Measurements from ENCODE around the gene ARMH4. TPM values are rescaled to one million over a fixed set of nuclear protein-coding genes. Genes with fewer than 3 reads are reported as not detected.

The ARMH4 gene
- polyA plus RNA-seq, 1 donor (not counting 4 experiments of a cell fraction or from before 2014, with no cell fraction given): 0.56 TPM

DNA sequence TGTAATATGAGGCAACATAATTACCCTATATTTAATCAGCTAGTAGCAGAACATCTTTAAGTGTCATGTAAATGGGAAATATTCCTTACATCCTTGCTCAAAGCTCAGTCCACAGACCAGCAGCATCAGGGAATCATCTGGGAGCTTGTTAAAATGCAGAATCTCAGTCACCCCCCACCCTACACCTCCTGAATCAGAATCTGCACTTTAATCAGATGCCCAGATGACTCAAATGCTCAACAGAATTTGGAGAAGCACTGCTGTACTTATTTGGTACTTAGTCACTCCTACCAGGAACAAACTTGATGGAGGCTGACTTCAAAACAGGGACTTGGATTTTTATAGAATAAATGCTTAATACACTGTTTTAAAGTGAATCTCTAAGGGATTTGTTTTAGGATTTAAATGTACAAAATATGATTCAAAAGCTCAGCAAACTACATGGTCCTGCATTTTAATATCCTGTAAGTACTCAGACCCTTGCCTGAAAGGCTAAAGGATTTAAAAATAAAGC is 96.5 kb downstream of the ARMH4 start:
- TF ChIP-seq EZH2 (IDR thresholded peaks at IDR 0.05; ENCODE audit: low read length): no peak
- TF ChIP-seq CTCF (optimal IDR thresholded peaks at IDR 0.05 in 1 of 3, IDR thresholded peaks at IDR 0.05 in 1 of 3, conservative IDR thresholded peaks at IDR 0.05 in 1 of 3; ENCODE audit: extremely low read depth in 1 of 3, insufficient read depth in 2 of 3, low read length in 3 of 3): no peak
- H3K4me3 ChIP-seq (ENCODE audit: control insufficient read depth in 2 of 3, extremely low read depth in 1 of 3, insufficient read depth in 2 of 3, low read depth in 1 of 3, low read length in 3 of 3): no peak overlapping the region
- no peak for DNase-seq (ENCODE audit: low read depth, low spot score)
- no peaks in the 10 kb centered on the region for H3K9me1 ChIP-seq (ENCODE audit: control insufficient read depth, extremely low read depth, insufficient read depth, low read length)
- no peaks in the 10 kb centered on the region for H3K79me2 ChIP-seq (ENCODE audit: control insufficient read depth, insufficient read depth, low read length)
- no peak overlapping the region for H3K9ac ChIP-seq (ENCODE audit: control insufficient read depth, extremely low read depth, insufficient read depth, low read length)
- dilution Hi-C loops (cut with MboI; ENCODE audit: extremely low pct_ligation_motif_present, low sequenced_read_pairs): no loop called here
- no peak overlapping the region for H2AFZ ChIP-seq (ENCODE audit: control insufficient read depth, low read length)
- FAIRE-seq: no peak
- H3K9me3 ChIP-seq (ENCODE audit: control insufficient read depth, low read depth, low read length): no peaks in the 10 kb centered on the region
- no peak overlapping the region for H3K27ac ChIP-seq (ENCODE audit: control insufficient read depth, insufficient read depth, low read length)
- H3K27me3 ChIP-seq (ENCODE audit: control insufficient read depth, extremely low read depth, insufficient read depth, low read length): peaks cover 4% of the 10 kb centered on the region
- H3K36me3 ChIP-seq (ENCODE audit: control insufficient read depth in 2 of 2, extremely low read depth in 1 of 2, insufficient read depth in 2 of 2, low read length in 2 of 2): no peaks in the 10 kb centered on the region
- no peak overlapping the region for H3K4me2 ChIP-seq (ENCODE audit: control insufficient read depth, extremely low read depth, insufficient read depth, low read depth, low read length)
- H4K20me1 ChIP-seq (ENCODE audit: control insufficient read depth, extremely low read depth, insufficient read depth, low read length): no peaks in the 10 kb centered on the region
- no peaks in the 10 kb centered on the region for H3K4me1 ChIP-seq (ENCODE audit: control insufficient read depth, extremely low read depth, insufficient read depth, low read length)

- FAIRE-seq: no peak
- TF ChIP-seq EZH2 (IDR thresholded peaks at IDR 0.05; ENCODE audit: low read length): no peak
- TF ChIP-seq CTCF (optimal IDR thresholded peaks at IDR 0.05 in 1 of 3, IDR thresholded peaks at IDR 0.05 in 1 of 3, conservative IDR thresholded peaks at IDR 0.05 in 1 of 3; ENCODE audit: extremely low read depth in 1 of 3, insufficient read depth in 2 of 3, low read length in 3 of 3): no peak
- no peaks in the 10 kb centered on the region for H4K20me1 ChIP-seq (ENCODE audit: control insufficient read depth, extremely low read depth, insufficient read depth, low read length)
Measured at GRCh38 chr14:58054100-58054499, 97.9 kb downstream of the ARMH4 start.

More at GRCh38 chr14:58054100-58054499, 97.9 kb downstream of the ARMH4 start:
- Histone ChIP-seq H3K9me1 (ENCODE audit: control insufficient read depth, extremely low read depth, insufficient read depth, low read length) (no peaks in the 10 kb centered on the region), H3K36me3 (ENCODE audit: control insufficient read depth in 2 of 2, extremely low read depth in 1 of 2, insufficient read depth in 2 of 2, low read length in 2 of 2) (no peaks in the 10 kb centered on the region), H3K27ac (ENCODE audit: control insufficient read depth, insufficient read depth, low read length) (no peak overlapping the region), H3K9ac (ENCODE audit: control insufficient read depth, extremely low read depth, insufficient read depth, low read length) (no peak overlapping the region), H3K4me1 (ENCODE audit: control insufficient read depth, extremely low read depth, insufficient read depth, low read length) (no peaks in the 10 kb centered on the region), H2AFZ (ENCODE audit: control insufficient read depth, low read length) (no peak overlapping the region), H3K79me2 (ENCODE audit: control insufficient read depth, insufficient read depth, low read length) (no peaks in the 10 kb centered on the region), H3K9me3 (ENCODE audit: control insufficient read depth, low read depth, low read length) (no peaks in the 10 kb centered on the region), H3K4me2 (ENCODE audit: control insufficient read depth, extremely low read depth, insufficient read depth, low read depth, low read length) (no peak overlapping the region), H3K27me3 (ENCODE audit: control insufficient read depth, extremely low read depth, insufficient read depth, low read length) (peaks cover 4% of the 10 kb centered on the region), H3K4me3 (ENCODE audit: control insufficient read depth in 2 of 3, extremely low read depth in 1 of 3, insufficient read depth in 2 of 3, low read depth in 1 of 3, low read length in 3 of 3) (no peak overlapping the region)
- no peak for DNase-seq (ENCODE audit: low read depth, low spot score)
- dilution Hi-C loops (cut with MboI; ENCODE audit: extremely low pct_ligation_motif_present, low sequenced_read_pairs): no loop called here

All from keratinocyte (primary cell).